ENCODE data around the gene PLEKHO2.
A peak's percentile ranks its signal among the peaks of the same experiment; 100 is the strongest.

Gene PLEKHO2

DNA sequence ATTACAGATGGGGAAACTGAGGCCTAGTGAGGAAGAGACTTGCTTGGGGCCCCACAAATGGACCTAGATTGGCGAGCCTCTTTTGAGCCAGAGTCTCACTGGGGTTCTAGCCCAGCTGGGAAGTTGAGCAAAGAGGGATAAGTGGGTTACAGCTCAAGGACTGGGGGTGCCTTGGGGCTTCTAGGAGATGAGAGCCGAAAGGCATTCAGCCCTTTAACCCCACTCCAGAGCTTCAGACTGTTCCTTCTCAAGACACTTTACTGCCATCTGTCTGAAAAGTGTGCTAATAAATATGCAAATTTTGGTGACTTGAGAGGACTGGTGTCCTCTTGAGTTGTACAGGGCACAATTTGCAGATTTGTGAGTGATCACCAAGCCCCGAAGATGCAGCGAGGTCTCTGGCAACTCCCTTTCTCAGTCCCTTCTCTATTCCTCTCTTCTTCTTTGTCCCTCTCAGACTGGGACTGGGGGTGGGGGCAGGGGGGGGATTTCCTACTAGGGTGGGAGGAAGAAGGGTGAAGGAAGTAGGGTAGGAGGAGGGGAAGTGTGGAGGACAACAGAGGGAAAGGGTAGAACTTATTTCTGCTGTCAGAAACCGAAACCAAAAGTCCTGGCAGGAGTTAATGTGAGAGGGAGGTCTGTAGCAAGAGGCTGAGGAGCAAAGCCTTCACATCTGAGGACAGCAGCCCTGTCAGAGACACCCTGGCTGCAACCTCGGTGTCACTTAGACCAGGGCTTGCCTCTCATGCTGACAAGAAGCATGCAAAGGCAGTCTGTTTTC lies 53.8 kb downstream of the PLEKHO2 start:
- no peak for DNase-seq

GRCh38 chr15:64896371-64897069 lies 54.8 kb downstream of the PLEKHO2 start:
- no peak for DNase-seq

- DNase-seq = no peak
Observed at GRCh38 chr15:64897345-64897985, 55.8 kb downstream of the PLEKHO2 start.

DNA sequence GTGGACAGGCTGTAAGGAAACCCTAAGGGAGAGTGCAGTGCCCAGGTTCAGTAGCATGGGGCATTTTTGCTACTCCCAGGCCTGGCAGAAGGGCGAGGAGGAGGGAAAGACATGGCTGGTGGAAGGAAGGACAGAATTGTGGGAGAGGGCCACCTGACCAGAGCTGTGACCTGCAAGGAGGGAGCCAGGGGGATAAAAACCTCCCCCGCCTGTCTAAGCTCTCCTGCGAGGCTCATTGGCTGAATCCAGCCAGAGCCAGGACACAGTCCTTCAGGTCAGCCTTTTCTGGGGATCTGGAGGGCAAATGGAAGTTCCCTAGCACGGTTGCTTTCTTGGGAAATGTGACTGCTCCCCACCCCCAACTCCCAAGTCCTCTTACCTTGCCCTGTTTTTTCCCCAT lies 56.7 kb downstream of the PLEKHO2 start:
- DNase-seq = no peak

DNA sequence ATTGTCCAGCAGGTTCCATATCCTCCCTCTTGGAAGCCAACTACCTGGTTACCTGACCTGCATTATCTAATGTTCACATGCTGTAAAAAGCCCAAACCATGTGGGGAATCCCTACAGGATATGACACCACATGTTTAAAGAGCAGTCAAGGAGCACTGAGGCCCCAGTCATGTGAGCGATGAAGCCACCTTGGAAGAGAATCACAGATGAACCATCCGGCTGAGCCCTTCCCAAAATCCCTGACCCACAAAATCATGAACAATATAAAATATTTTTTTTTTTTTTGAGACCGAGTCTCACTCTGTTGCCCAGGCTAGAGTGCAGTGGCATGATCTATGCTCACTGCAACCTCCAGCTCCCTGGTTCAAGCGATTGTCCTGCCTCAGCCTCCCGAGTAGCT lies 59.4 kb downstream of the PLEKHO2 start:
- no peak for DNase-seq

DNA sequence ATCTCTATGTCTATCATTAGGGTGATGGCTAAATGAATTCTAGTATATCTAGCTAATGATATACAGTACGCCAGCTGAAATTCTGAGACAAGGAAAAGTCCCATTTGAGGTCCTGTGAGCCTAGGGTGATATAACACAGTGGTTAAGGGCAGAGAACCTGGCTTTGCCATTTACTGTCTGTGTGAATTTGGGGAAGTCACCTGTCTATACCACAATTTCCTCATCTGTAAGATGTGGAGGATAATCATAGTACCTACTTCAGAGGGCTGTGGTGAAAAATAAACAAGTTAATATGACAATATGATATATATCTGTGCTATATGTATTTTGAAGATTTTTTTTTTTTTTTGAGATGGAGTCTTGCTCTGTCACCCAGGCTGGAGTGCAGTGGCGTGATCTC lies 60.2 kb downstream of the PLEKHO2 start:
- no peak for DNase-seq

- no peak for DNase-seq
Observed at GRCh38 chr15:64902863-64903262, 61.1 kb downstream of the PLEKHO2 start.

GRCh38 chr15:64903326-64903950 lies 61.7 kb downstream of the PLEKHO2 start:
- no peak for DNase-seq

DNA sequence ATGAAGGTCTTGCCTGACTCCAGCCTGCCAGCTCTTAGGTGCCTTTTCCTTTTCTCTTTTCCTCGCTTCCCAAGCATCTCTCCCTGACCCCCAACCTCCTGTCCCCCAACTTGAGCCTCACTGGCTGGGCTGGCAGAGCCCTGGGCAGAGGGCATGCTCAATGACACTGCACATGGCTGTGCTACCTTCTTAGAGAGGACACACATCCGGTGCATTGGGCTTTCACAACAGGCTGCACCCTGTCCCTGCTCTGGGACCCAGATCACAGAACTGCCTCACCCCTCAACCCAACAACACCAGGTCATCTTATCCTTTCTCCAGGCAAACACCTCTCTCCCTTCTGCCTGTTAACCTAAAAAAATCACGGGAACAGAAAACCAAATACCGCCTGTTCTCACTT lies 62.5 kb downstream of the PLEKHO2 start:
- no peak for DNase-seq

- no peak for DNase-seq
Observed at GRCh38 chr15:64905119-64905831, 63.6 kb downstream of the PLEKHO2 start.

GRCh38 chr15:64905941-64906340 lies 64.2 kb downstream of the PLEKHO2 start:
- no peak for DNase-seq

DNA sequence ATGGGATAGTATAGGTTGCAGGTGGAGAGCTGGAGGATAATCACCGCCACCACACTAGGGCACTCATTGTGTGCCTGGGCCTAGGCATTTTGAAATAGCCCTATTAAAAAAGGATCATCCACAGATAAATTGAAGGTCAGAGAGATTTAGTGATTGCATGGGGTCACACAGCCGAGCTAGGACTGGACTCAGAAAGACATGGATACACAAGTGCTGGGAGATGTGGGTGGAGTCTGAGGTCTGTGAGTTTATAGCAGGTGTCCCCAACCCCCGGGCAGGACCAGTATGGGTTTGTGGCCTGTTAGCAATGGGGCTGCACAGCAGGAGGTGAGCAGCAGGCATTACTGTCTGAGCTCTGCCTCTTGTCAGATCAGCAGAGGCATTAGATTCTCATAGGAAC lies 64.7 kb downstream of the PLEKHO2 start:
- DNase-seq = no peak

DNA sequence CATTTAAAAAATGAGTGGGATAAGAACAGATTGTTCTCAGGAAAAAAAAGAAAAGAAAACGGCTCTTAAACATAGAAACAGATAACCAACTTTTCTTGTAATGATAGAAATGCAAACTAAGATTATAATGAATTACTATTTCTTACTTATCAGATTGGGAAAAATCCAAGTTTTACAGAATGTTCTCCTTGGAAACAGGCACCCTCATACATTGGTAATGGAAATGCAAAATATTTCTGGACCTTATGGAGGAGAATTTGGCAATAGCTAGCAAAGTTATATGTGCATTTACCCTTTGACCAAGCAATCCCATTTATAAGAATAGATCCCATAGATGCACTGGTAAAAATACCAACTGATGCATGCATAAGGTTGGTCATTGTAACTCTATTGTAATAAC lies 66.3 kb downstream of the PLEKHO2 start:
- no peak for DNase-seq

GRCh38 chr15:64909546-64909945 lies 67.8 kb downstream of the PLEKHO2 start:
- DNase-seq = no peak

DNA sequence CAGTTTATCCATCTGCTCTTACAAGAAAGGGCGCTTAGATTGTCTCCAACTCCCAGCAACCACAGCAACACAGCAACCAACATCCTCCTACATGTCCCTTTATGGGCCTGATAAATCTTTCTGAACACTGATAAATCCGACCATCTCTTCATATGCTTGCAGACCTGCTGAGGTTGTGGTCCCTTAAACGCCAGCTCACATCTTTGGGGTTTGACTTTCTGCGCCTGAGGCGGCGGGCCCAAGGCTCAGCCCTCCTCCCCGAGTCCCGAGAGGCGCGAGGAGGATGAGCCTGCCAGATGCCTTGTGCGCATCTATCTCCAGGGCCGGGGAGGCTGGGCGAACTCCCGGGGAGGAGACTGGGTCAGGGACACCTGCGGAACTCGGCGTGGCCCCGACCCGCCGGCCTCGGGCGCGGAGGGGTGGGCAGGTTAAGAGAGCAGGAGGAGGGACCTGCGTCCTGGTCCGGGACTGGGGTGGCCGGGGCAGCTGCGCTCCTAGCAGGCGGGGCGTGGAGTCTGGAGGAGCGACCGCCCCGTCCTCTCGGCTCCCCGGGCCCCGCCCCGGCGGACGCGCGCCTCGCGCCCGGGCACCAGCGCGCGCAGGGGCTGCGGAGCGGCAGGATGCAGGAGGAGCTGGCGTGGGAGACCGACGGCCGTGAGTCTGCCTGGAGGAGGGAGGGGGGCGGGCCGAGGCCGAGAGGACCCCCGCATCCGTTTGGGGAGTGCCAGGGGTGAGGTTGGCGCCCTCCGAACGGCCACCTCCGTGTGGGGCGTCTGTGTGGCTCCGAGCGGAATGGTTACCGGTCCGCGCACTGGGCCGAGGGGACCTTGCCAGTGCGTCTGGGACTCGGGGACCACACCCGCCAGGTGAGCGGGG lies 69.8 kb downstream of the PLEKHO2 start, which contains the start of gene ANKDD1A:
Gene ANKDD1A (plus strand): TSS at position 592 of the 876 bp plus-strand sequence. CDS start 29 bp downstream, at position 621.
- peak; percentile 38 to 43 for DNase-seq

DNA sequence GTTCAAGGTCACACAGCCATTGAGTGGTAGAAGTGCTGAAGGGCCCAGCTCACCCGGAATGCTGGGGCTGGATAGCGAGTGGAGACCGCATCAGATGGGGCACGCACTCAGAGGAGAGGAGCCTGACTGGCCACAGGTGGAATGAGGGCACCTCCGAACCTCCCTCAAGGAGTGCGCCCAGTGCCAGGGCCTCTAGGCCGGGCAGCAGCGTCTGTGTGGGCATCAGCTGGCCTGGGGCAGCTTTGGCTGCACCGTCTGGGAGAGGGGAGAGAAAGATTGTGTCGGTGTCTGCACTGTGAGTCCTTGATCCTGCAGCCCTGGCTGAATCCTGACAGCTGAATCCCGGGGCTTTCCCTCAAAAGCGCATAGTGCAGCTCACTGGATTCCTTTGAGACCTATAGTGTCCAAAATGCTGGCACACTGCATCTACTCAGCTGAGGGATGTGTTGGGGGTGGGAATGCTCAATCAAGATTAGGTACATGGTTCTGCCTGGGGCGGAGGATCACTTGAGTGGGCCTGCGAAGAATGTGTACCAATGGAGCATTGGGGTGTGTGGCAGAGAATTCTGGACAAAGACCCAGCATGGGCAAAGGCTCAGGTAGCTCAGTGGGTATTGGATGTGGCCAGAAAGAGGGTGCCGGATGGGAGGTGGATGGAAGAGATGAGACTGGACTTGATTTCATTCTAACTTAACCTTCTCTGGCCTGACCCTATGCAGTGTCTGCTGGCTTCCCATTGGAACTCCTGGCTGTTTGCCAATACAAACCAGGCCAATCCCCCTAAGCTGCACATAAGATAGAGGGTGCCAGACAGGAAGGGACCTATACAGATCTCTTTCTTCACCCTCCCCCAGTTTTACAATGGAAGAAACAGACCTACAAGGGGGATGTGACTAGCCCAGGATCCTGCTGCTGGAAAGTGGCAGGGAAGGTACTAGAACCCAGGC lies 70.9 kb downstream of the PLEKHO2 start:
- no peak for DNase-seq

DNA sequence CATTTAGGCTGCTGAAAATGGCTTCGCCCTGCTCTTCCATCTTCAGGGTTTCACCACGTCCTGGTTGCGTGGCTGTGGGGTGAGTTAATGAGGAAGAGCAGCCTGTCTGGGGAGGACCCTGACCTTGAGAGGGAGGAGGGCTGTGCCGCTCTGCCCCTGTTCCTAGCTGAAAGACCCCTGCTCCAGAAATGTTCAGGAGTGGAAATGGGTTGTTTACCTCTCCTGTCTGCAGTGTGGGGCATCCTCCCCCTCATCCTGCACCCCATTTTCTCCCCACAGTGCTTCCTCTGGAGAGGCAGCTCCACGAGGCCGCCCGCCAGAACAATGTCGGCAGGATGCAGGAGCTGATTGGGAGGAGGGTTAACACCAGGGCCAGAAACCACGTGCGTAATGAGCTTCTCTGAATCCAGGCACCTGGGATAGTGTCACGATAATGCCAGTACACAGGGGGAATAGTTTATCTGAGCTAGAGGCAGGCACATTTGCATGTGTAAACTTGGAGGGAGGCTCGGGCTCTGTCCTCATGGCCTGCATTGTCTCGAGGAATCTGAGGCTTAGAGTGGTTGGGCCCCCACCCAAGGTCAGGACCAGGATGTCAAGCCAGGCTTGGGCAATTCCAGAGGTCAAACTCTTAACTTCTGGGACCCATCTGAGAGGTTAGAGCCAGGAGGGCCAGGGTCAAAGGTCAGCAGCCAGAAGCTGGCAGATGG lies 74.0 kb downstream of the PLEKHO2 start:
- no peak for DNase-seq

DNA sequence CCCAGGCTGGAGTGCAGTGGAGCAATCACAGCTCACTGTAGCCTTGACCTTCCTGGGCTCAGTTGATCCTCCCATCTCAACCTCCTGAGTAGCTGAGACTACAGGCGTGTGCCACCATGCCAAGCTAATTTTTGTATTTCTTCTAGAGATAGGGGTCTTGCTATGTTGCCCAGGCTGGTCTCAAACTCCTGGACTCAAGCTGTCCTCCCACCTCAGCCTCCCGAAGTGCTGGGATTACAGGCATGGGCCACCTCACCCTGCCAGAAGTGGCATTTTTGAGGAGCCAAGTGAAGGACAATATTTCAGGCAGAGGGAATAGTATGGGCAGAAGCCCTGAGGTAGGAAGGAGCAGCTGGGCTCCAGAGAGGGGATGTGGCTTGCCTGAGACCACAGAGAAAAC lies 74.7 kb downstream of the PLEKHO2 start:
- DNase-seq = no peak

GRCh38 chr15:64917211-64917610 lies 75.5 kb downstream of the PLEKHO2 start:
- no peak for DNase-seq

Measured in NCI-H1930 (cell line).